SIG-M5 (cell line): ENCODE data around the gene MACROD2.

ENCODE experiments used
- DNase-seq: peaks from one replicate; lab custom pipeline; 2025; lab: John Stamatoyannopoulos, UW

MACROD2 gene

DNA sequence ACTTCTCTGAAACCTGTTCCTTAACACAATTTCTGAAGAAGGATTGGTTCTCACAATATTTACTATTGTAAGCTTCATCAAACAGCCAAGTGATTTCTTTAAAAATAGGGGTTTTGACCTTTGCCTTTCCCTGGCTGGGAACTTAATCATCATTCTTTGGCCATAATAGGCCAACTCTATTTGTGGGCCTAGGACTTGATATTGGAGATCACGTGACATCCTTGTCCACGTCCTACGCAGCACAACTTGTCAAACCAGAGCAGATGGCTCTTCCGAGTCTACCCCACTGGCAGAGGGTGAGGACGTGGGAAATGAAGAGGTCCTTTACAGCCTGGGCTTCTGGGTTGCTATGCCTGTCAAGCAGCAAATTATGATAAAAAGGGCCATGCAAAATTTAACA lies 1547.3 kb downstream of the MACROD2 start:
- no peak for DNase-seq

DNA sequence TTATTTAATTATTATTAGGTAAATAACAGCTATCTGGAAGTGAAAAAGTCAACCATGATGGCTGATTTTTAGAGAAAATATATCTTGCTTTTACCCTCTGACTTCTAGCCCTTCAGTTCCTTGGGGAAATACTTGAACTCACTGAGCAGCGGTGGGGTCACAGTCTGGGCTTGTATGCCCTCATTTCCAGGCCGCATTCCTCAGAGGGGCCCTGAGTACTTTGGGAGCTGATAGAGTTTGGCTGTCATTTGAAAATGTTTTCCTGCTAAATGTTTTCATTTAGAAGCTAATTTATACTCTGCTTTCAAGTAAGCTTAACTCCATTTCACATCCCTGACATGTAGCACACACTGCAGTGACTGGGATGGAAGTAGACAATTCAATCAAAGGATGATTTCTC lies 1549.4 kb downstream of the MACROD2 start:
- DNase-seq = no peak

DNA sequence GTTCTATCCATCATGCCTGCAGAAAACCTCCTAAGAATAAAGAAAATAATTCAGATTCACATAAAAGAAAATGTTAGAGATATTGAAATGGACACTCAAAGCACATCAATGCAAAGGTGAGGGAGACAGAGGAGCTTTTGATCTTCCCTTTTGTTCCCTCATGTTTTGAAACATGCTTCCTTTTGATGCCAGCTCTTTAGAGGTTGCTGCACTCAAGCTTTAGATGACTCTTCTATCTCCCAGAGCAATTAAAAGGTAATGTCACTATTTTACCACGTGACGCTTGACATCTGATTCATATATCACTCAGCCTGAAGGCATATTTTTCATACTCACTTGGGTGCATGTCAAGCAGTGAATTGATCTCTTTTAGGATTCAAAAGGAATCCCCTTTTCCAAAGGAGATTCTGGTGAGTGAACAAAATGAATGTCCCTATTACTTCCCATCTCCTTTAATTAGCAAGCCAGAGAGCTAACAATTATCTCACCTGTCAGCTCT lies 1551.3 kb downstream of the MACROD2 start:
- DNase-seq = no peak

DNA sequence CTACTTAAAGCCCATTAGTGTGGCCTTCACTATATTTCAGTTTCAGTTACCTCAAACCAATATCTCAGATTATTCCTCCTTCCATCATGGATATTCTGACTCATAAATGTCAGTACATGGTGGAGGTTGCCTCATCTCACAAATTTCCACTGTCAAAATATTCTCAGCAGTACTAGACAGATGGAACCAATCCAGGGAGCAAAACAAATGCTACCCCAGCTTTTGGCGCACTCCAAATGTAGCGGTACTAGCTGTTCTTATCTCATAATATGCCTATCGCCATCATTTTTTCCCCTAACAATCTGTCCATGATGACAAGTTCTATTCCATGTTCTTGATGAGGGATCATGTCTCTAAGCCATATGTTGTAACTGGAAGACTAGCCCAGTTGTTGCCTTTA lies 1551.8 kb downstream of the MACROD2 start:
- DNase-seq = no peak

DNA sequence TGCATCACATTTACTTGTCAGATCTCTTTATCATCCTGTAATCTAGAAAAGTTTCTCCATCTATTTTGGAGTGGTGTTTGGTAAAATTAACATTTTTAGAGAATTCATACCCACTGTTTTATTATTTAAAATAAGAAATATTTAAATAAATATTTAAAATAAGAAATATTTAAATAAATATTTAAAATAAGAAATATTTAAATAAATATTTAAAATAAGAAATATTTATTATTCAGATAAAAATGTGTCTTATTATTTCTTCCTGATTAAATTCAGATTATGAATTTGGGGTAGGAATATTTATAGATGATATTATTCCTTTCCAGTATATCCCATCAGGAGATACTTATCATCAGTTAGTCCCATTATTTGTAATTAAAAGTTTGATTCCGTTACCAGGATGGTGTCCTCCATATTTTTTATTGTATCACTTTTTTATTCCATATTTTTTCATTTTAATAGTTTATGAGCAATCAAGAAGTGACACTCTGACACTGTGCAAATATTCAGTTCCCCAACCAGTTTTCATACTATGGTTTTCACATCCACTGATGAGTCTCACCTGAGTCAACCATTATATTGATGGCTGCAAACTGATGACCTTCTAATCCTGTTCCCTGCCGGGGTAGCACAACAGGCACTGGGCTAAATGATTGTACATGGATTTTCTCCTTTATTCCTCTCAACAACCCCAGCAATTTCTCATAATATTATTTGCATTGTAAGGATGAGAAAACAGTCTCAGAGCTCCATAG lies 1555.0 kb downstream of the MACROD2 start:
- DNase-seq = no peak

DNA sequence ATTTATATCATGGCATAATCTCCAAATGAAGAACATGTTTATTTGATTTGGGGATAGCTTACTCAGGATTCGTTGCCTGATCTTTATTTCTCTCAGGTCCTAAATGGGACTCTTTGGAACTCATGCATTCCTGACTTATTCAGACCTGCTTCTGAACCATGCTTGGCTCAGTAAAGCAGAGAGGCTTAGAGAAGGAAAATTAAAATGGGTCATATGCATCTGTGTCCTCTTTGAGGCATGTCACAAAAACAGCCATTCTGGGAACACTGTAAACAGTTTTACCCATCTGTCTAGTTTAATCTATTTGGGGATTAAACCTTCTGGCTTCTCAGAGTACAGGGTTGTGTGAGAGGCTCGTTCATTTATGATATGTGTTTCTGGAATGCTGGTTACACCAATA lies 1560.6 kb downstream of the MACROD2 start:
- no peak for DNase-seq

DNA sequence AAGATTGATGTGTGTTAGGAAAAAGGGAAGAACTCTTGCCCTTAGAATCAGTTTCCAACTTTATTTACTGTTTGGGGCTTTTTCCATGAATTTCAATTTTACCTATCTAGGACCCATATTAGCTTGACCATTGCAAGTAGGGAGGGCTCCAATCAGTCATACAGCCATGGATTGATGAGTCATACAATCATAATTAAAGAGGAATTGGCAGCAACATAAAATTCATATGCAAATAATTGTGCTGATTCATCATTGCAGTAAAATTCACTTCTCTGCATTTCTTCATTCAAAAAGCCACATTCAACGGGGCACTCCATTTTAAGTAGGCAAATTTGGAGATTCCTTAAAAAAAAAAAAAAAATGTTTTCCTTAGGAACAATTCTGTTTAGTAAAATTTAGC lies 1561.6 kb downstream of the MACROD2 start:
- no peak for DNase-seq

DNA sequence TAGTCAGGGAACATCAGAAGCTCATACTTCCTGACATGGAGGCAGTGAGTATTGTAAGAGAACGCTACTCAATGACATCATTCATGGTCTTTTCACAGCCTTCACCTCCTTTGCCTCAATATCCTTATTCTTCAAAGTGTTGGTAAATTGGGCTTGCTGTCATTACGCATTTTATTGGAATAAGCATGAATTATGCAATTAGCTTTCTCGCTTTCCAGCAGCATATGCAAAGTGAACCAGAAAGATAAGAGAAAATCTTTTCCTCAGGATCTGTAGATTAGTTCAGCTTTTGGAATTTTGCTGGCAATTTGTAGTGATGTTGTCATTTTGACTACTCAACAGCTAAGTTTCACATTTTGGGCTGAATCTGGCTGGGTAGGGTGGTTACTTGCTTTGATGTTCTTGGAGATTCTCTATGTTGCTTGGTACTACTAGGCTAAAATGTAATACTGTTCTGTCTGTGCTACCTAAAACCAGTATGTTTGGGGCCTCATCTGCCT lies 1565.8 kb downstream of the MACROD2 start:
- no peak for DNase-seq

DNA sequence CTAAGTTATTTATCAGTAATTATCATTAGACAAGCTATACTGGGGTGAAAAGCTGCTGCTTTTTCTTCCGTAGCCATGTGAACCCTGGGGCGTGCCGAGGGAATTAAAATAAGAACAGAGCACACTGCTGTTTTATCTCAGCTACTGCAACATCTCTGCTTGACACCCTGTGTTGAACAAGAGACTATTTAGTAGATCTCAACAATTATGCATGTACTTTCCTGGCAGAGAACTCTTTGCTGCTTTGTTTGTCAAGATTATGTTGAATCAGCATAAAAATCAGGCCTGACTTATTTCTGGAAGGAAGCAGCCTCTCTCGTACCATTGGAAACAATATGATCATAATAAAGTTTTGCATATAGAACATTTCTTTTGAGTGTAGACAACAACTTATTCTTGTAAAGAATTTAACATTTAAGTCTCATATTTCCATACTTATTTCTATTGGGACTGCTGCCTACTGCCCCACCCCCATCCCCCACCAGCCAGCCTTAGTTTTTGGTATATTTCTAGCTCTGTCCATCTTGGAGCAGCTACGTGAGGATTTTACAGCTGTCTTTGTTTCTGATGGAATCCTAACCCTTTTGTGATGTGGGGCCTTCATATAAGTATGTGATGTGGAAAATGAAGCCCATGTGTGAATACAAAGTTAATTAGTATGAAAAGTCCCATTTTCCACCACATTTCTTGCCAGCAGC lies 1566.5 kb downstream of the MACROD2 start:
- DNase-seq = no peak

DNA sequence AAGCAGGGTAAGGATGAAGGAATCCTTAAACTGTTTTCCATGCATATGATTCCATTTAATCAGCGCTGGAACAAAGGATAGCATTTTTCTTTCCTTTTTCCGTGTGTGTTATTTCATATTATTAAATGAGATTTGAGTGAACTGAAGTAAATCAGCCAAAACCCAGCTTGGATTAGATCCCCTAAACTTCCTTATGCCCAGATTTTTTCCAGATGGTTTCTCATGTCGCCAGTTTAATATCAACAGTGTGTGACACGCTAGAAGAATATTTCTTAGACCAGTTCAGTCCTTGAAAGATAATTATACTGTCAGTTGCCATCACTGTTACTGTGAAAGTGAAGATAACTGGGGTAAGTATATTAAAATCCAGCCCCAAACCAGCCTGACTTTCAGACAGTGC lies 1568.5 kb downstream of the MACROD2 start:
- DNase-seq = no peak

DNA sequence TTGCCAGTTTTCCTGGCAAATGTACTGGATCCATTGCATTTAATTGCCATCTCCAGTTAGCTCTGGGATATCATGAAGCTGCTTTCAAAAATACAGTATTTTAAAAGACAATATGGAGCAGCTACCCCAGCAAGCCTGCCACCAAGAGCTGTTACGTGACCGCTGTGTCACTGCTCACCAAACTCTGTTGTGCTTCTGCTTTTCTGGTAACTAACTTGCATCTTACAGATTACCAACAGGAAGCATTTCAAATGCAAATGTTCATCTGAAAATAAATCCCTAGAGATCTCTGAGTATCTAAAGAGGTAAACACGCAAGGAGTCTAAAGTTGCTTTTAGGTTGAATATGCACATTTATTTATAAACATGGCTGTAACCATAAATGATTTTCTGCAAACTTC lies 1569.7 kb downstream of the MACROD2 start:
- DNase-seq = no peak

DNA sequence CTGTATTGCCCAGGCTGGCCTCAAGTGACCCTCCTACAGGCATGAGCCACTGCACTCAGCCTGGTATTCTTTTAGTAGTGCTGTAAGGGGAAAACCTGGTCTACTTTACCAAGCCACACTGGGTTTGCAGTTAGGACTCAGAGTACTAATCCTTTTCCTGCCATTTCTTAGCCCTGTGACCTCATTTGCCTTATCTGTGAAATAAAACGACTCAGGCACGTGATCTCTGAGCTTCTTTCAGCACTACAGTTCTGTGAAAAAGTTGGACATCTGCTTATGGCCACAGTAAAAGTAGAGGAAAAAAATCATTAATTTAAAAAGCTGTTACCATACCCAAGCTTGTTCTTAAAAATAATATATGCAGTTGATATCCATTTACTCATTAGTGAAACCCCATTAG lies 1570.5 kb downstream of the MACROD2 start:
- no peak for DNase-seq

DNA sequence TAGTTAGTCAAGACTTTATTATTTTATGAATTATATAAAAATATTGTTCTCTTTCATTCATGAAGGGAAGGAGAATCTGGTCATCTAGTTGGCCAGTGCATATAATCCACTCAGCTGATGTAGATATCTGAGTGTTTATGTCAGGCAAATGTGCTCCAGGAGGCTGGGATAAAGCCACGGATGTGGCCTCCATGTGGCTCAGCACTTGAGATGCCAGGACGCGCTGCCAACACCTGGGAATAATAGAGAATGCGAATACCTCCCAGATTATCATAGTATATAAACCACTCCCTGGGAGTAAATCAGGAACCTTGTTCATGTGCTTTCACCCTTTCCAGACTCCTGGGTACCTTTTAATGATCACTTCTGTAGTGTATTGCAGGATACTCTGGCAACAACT lies 1571.9 kb downstream of the MACROD2 start:
- DNase-seq = no peak

DNA sequence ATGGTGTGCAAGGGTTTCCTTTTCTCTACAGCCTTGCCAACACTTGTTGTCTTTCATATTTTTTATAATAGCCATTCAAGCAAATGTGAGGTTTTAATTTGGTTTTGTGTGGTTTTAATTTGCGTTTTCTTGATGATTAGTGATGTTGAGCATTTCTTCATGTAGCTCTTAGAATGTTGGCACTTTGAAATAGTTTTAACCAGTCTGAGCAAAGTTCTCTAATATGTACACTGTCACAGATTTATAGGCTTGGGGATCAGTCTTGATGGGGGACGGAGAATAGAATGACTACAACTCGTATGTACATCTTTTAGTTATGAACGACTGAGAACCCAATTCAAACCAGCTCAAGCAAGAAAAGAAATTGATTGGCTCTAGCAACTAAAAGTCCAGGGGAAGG lies 1574.8 kb downstream of the MACROD2 start:
- DNase-seq = no peak

DNA sequence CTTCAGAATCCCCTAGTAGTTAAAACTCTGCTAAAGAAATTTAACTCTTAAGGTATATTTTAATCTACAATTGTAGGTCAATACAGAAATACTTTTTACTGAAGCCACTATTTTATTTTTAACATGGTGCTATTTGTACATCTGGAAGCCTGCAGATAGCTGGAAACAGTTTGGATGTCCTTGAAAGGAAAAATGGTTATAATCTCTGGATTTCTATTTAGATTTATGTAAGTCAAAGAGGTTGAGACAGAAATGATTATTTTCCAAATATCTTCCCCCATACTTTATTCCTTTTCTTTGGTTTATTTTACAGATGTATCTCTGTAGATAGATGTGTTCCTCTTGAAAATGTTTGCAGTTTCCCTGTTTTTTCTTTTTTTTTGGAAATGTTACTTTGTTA lies 1575.7 kb downstream of the MACROD2 start:
- DNase-seq = no peak

DNA sequence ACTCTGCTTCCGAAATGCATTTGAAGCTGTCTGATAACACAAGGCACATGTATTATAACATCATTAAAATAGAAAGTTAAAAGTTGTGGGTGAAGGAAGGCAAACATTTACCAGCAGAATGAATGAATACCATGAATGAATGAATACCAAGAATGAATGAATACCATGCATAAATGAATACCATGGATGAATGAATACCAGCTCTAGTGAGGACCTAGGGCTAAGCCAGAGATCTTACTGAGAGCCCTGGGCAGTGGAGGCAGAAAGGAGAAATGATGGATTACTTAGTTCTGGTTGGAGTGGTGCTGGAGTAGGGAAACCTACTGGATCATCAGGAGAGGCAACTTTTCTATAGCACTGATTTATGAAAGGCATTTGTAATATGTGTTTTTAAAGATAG lies 1579.9 kb downstream of the MACROD2 start:
- no peak for DNase-seq

DNA sequence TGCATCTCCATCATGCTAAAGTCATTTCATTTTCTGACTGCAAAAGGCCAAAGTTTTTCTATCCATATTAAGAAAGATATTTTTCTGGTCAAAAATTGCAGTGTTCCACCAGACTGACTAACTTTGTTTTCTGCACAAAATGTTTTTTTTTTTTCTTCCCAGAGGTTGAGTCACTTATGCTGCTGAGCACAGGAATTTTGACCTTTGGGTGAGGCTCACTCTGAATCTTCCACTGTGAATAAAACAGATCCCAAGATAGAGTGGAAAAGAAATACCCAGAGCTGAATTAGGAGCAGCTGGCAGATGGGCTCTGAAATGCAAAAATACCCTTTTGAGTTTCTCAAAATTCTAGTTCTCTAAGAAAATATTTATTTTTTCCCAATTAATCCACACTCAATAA lies 1581.1 kb downstream of the MACROD2 start:
- no peak for DNase-seq

DNA sequence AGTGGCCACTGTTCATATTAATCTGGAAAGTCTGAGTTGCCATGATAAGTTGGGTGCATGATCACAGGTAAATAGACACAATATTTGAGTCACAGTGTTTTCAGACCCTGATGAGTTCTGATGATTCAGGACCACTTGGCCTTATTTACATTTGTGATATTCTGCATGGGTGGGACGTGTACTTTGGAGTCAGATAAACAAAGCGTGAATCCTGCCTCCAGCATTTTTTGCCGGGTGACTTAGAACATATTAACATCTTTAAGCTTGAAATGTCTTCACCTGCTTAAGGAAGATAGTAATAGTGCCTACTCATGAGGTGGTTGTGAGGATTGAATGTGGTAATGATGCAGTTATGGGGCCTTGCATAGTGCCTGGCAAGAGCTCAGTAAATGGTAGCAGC lies 1582.8 kb downstream of the MACROD2 start:
- no peak for DNase-seq

DNA sequence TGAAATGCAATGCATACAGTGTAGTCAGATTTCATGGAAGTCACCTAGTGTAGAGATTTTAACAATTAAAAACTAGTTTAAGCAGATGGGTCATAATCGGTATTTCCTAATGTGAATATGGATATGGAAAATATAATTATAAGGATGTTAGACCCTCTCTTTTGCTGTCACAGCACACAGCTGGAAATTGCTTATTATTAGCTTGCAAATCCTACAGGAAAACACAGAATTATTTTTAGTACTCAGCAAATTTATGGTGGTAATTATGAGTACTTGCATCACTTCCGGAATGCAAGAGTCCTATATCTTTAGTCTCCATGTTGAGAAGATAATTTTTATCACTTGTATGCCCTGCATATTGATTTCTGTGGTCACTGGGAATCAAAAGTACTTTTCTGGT lies 1584.4 kb downstream of the MACROD2 start:
- no peak for DNase-seq

DNA sequence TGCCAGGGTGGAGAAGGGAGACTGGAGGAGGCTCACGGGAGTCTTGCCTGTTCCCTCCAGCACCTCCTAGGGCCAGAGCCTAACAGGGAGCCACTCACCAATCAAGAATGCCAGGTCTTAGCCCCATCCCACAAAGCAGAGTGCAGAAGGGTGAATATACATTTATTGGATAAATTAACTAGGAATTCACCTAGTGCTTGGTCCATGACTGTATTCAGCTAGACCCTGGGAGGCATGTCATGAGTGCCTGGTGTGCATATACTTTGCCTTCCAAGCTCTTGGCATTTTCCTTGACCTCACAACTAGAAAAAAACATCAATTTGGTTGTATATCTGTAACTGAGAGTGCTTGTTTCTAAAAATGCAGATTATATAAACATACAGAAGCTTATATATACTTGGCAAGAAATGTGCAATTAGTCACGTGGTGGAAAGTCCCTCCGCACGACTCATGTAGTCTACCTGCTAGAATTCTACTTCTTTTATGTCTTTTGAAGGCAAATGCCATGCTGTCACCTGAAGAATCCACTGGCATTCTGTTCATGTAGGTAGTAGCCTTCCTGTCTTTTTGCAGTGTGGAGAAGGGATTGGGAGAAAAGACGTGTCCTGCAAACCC lies 1586.9 kb downstream of the MACROD2 start:
- DNase-seq = no peak

DNA sequence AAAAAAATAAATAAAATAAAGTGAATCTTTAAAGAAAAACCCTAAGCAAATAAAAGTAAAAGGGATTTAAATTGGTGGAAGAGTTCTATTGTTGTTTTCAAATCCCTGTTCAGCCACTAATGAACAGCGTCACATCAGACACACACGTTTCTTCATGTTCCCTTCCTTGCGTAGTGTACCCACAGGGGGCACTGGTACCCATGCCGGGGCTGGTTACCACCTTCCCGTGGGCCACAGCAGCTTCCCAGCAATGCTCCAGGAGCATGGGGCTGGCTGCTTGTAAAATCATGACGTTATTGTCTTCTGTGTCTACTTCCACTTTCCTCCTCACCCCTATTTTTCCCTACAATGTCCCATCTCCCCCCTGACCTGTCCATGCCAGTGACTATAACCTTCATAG lies 1589.2 kb downstream of the MACROD2 start:
- DNase-seq = no peak

DNA sequence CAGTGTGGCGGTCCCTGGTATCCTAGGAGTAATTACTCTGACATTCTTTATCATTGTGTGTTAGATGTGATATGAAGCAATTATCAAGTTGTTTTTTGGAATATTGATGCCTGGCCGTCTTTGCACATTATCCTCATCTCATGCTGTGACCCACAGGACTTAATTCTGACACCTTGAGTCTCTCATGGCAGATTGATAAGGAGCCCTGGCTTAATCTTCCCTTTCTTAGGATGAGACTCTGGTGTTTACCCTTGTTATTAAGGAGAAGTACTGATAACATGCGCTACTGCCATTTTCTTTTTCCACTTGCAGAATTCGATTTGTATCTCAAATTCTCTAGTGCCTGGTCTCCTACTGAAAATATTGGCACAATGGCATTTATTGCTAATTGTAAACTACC lies 1597.8 kb downstream of the MACROD2 start:
- no peak for DNase-seq

DNA sequence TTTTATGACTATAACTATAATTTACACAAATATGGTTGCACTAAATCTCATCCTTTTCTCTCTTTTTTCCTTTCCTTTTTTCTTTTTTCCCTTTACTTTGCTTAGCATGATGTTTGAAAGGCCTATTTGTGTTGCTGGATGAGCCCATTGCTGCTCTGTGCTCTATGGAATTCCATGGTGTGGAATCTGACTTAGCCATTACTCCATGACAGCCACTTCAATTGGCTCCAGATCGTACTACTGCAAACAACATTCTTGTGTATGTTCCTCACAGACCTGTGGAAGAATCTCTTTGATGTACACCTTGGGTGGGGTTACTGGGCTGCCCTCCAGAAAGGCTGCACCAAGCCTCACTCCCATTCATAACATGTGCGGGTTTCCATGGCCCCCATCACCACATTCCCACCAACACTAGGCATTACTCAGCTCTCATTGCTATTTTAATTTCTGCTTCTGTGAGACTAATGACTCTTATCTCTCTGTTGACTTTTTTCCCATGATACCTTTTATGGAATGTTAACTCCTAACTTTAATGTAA lies 1598.9 kb downstream of the MACROD2 start:
- DNase-seq = no peak
